ENCODE results near the gene DPYD. TPM values are rescaled to one million over a fixed set of nuclear protein-coding genes. Genes with fewer than 3 reads are reported as not detected.

The DPYD gene
- total RNA-seq, 1 donor: 81.4 TPM

GRCh38 chr1:97433824-97434177, 487.0 kb downstream of the DPYD start:
- no peaks in the 10 kb centered on the region for H3K9me3 ChIP-seq (ENCODE audit: low read depth, low read length)
- no peaks in the 10 kb centered on the region for H3K36me3 ChIP-seq (ENCODE audit: insufficient read depth, low read length)
- H3K4me1 ChIP-seq (ENCODE audit: insufficient read depth, low read length): peaks cover 14% of the 10 kb centered on the region
- H3K4me2 ChIP-seq (ENCODE audit: insufficient read depth, low read length): peak overlapping the region; percentile 31
- H2AFZ ChIP-seq (ENCODE audit: low read length): no peak overlapping the region
- H3K27me3 ChIP-seq (ENCODE audit: insufficient read depth, low read length): no peaks in the 10 kb centered on the region
- no peak overlapping the region for H3K27ac ChIP-seq (ENCODE audit: low read depth, low read length)
- no peaks in the 10 kb centered on the region for H3K79me2 ChIP-seq (ENCODE audit: insufficient read depth, low read length)
- TF ChIP-seq CTCF (IDR thresholded peaks at IDR 0.05; ENCODE audit: extremely low read depth, low read depth, low read length): no peak
- H3K4me3 ChIP-seq (ENCODE audit: insufficient read depth, low read length): no peak overlapping the region
- DNase-seq (ENCODE audit: insufficient read length, low spot score, missing footprints): no peak
- H4K20me1 ChIP-seq (ENCODE audit: insufficient read depth, low read length): no peaks in the 10 kb centered on the region

GRCh38 chr1:97433094-97433823, 487.6 kb downstream of the DPYD start:
- TF ChIP-seq CTCF (IDR thresholded peaks at IDR 0.05; ENCODE audit: extremely low read depth, low read depth, low read length): no peak
- H3K9me3 ChIP-seq (ENCODE audit: low read depth, low read length): no peaks in the 10 kb centered on the region
- H3K79me2 ChIP-seq (ENCODE audit: insufficient read depth, low read length): no peaks in the 10 kb centered on the region
- H3K27me3 ChIP-seq (ENCODE audit: insufficient read depth, low read length): no peaks in the 10 kb centered on the region
- peak overlapping the region; percentile 31 for H3K4me2 ChIP-seq (ENCODE audit: insufficient read depth, low read length)
- H3K36me3 ChIP-seq (ENCODE audit: insufficient read depth, low read length): no peaks in the 10 kb centered on the region
- H3K4me1 ChIP-seq (ENCODE audit: insufficient read depth, low read length): peaks cover 14% of the 10 kb centered on the region
- H3K27ac ChIP-seq (ENCODE audit: low read depth, low read length): peak overlapping the region; percentile 30
- peak; percentile 73 for DNase-seq (ENCODE audit: insufficient read length, low spot score, missing footprints)
- no peaks in the 10 kb centered on the region for H4K20me1 ChIP-seq (ENCODE audit: insufficient read depth, low read length)
- H2AFZ ChIP-seq (ENCODE audit: low read length): no peak overlapping the region
- H3K4me3 ChIP-seq (ENCODE audit: insufficient read depth, low read length): no peak overlapping the region

DNA sequence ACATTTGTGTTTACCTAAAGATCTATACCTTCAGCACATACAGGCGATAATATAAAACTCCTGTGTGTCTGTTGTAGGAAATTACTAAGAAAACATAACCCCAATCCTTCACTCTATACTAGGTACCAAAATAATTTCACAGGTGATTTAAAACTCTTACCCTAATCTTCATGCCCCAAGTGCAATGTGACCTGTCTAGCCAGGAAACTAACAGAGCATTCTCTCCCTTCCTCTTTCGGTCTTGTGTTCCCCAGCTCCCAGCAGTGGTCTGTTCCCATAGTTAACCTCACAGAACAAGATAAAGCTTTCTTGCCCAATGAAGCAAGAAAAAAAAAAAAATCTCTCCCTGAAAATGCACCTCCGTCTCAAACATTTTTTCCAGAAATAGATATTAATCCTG, 493.5 kb downstream of the DPYD start:
- TF ChIP-seq CTCF (IDR thresholded peaks at IDR 0.05; ENCODE audit: extremely low read depth, low read depth, low read length): no peak
- no peak for DNase-seq (ENCODE audit: insufficient read length, low spot score, missing footprints)
- Histone ChIP-seq H3K36me3 (ENCODE audit: insufficient read depth, low read length) (no peaks in the 10 kb centered on the region), H4K20me1 (ENCODE audit: insufficient read depth, low read length) (no peaks in the 10 kb centered on the region), H3K79me2 (ENCODE audit: insufficient read depth, low read length) (no peaks in the 10 kb centered on the region), H3K4me1 (ENCODE audit: insufficient read depth, low read length) (no peaks in the 10 kb centered on the region), H2AFZ (ENCODE audit: low read length) (no peak overlapping the region), H3K9me3 (ENCODE audit: low read depth, low read length) (no peaks in the 10 kb centered on the region), H3K4me3 (ENCODE audit: insufficient read depth, low read length) (no peak overlapping the region), H3K27me3 (ENCODE audit: insufficient read depth, low read length) (no peaks in the 10 kb centered on the region), H3K27ac (ENCODE audit: low read depth, low read length) (no peak overlapping the region), H3K4me2 (ENCODE audit: insufficient read depth, low read length) (no peak overlapping the region)

- TF ChIP-seq CTCF (IDR thresholded peaks at IDR 0.05; ENCODE audit: extremely low read depth, low read depth, low read length): no peak
- no peaks in the 10 kb centered on the region for H3K79me2 ChIP-seq (ENCODE audit: insufficient read depth, low read length)
- H3K36me3 ChIP-seq (ENCODE audit: insufficient read depth, low read length): no peaks in the 10 kb centered on the region
- H2AFZ ChIP-seq (ENCODE audit: low read length): no peak overlapping the region
- no peaks in the 10 kb centered on the region for H3K9me3 ChIP-seq (ENCODE audit: low read depth, low read length)
- no peak overlapping the region for H3K27ac ChIP-seq (ENCODE audit: low read depth, low read length)
- no peak overlapping the region for H3K4me3 ChIP-seq (ENCODE audit: insufficient read depth, low read length)
- no peaks in the 10 kb centered on the region for H3K4me1 ChIP-seq (ENCODE audit: insufficient read depth, low read length)
- no peak for DNase-seq (ENCODE audit: insufficient read length, low spot score, missing footprints)
- no peak overlapping the region for H3K4me2 ChIP-seq (ENCODE audit: insufficient read depth, low read length)
- no peaks in the 10 kb centered on the region for H3K27me3 ChIP-seq (ENCODE audit: insufficient read depth, low read length)
- H4K20me1 ChIP-seq (ENCODE audit: insufficient read depth, low read length): no peaks in the 10 kb centered on the region
Measured at GRCh38 chr1:97424209-97424608, 496.6 kb downstream of the DPYD start.
